Astrocyte (in vitro differentiated cells and primary cell): ENCODE results near the gene CPZ. TPM values are rescaled to one million over a fixed set of nuclear protein-coding genes. Genes with fewer than 3 reads are reported as not detected.

Experiments used
- DNase-seq: peaks from one replicate; pipeline ENCODE4 v3.0.0-alpha.2; 2010; ENCODE audit warnings: low read depth
- FAIRE-seq: peaks from 2 replicates; lab custom pipeline; 2011; peaks lifted over from hg19 to GRCh38; lab: Jason Lieb, UNC
- H2AFZ ChIP-seq: 2 replicates; pipeline ENCODE4 v1.6.0; 2012; ENCODE audit warnings: low read depth, low read length, inconsistent platforms
- H3K27ac ChIP-seq: 2 replicates; pipeline ENCODE4 v1.5.1; 2011; ENCODE audit warnings: low read depth, low read length, inconsistent platforms
- H3K27me3 ChIP-seq: 2 replicates; pipeline ENCODE4 v1.6.0; 2011; ENCODE audit warnings: low read length, inconsistent platforms; ENCODE audit not compliant: insufficient read depth
- H3K36me3 ChIP-seq: 2 replicates; pipeline ENCODE4 v1.5.1; 2011; ENCODE audit warnings: low read length, inconsistent platforms; ENCODE audit not compliant: insufficient read depth
- H3K4me1 ChIP-seq: 2 replicates; pipeline ENCODE4 v1.5.1; 2011; ENCODE audit warnings: low read length, inconsistent platforms; ENCODE audit not compliant: insufficient read depth
- H3K4me2 ChIP-seq: 2 replicates; pipeline ENCODE4 v1.6.0; 2012; ENCODE audit warnings: low read length, inconsistent platforms
- H3K4me3 ChIP-seq: 2 replicates; pipeline ENCODE4 v1.5.1; 2011; ENCODE audit warnings: low read depth, mild to moderate bottlenecking, low read length, inconsistent platforms; ENCODE audit not compliant: insufficient read depth
- H3K79me2 ChIP-seq: 2 replicates; pipeline ENCODE4 v1.6.0; 2012; ENCODE audit warnings: mild to moderate bottlenecking, low read length, inconsistent platforms; ENCODE audit not compliant: insufficient read depth
- H3K9ac ChIP-seq: 2 replicates; pipeline ENCODE4 v1.6.0; 2012; ENCODE audit warnings: mild to moderate bottlenecking, low read length, inconsistent platforms
- H3K9me3 ChIP-seq: 2 replicates; pipeline ENCODE4 v1.5.1; 2012; ENCODE audit warnings: low read depth, mild to moderate bottlenecking, low read length, inconsistent platforms; ENCODE audit not compliant: insufficient read depth
- H4K20me1 ChIP-seq: 2 replicates; pipeline ENCODE4 v1.6.0; 2012; ENCODE audit warnings: low read length, inconsistent platforms; ENCODE audit not compliant: insufficient read depth
- H3K27ac Mint-ChIP-seq: one replicate; pipeline ENCODE4 v1.8.0; 2021; ENCODE audit warnings: mild to moderate bottlenecking, mixed read lengths; ENCODE audit not compliant: unreplicated experiment
- H3K27me3 Mint-ChIP-seq: one replicate; pipeline ENCODE4 v1.8.0; 2021; ENCODE audit warnings: low read depth, mixed read lengths; ENCODE audit not compliant: unreplicated experiment
- H3K36me3 Mint-ChIP-seq: one replicate; pipeline ENCODE4 v1.8.0; 2021; ENCODE audit warnings: low read depth, mixed read lengths; ENCODE audit not compliant: unreplicated experiment
- H3K4me1 Mint-ChIP-seq: one replicate; pipeline ENCODE4 v1.8.0; 2021; ENCODE audit warnings: low read depth, mixed read lengths; ENCODE audit not compliant: unreplicated experiment
- H3K4me3 Mint-ChIP-seq: one replicate; pipeline ENCODE4 v1.8.0; 2021; ENCODE audit warnings: mild to moderate bottlenecking, moderate library complexity, mixed read lengths; ENCODE audit not compliant: unreplicated experiment
- H3K9me3 Mint-ChIP-seq: one replicate; pipeline ENCODE4 v1.8.0; 2021; ENCODE audit warnings: mild to moderate bottlenecking, mixed read lengths; ENCODE audit not compliant: unreplicated experiment
- EZH2 ChIP-seq: IDR thresholded peaks from 2 replicates; pipeline ENCODE4 v1.6.1; 2012; ENCODE audit warnings: mild to moderate bottlenecking, low read length, inconsistent platforms; ENCODE audit not compliant: insufficient read depth
- total RNA-seq: library from RNA; stranded (reverse); gene quantifications from 2 replicates; pipeline ENCODE4 v1.2.1, GENCODE V29; 2021
- TF ChIP-seq, protein P1 (sequence below): IDR thresholded peaks from 2 replicates; pipeline ENCODE4 v1.5.1; 2011; ENCODE audit warnings: low read depth, mild to moderate bottlenecking, inconsistent platforms, low read length, moderate library complexity; ENCODE audit not compliant: insufficient read depth

CPZ gene
- total RNA-seq, 1 donor from 2014 or later: 6.3 TPM

DNA sequence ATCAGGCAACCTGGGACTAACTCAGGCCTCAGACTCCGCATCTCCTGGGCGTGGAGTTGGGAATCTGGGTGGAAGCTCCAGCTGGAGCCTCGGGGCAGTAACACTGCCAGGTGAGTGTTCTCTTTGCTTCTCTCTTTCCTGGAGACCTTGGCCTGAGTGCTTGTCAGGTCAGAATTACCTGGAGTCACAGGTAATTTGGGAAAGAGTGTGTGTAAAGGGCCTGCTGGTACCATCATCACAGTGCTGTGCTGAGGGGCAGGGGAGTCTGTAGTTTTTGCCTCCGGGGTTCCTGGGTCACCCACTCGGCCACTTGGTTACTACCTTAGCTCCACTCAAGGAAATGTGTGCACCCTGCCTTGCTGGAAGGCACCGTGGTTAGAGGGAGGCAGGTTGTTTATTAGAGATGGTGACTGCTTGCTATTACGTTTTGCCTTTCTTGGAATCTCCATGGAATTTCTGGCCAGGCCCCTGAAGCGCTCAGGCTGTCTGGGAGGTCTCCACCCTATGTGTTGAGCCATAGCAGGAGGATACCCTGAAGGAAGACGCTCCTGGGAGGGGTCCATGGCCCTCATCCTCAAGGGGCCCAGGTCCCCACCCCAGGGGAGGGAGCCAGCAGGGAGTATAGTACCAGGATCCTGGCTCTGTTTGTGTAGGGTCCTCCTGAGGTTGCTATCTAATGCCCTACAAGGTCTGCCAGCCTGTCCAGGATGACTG is 9.5 kb upstream of the CPZ start:
- Histone ChIP-seq H3K4me2 (no peak overlapping the region), H3K4me1 (no peaks in the 10 kb centered on the region), H3K27ac (no peak overlapping the region), H3K4me3 (no peak overlapping the region), H3K27me3 (peaks cover 45% of the 10 kb centered on the region), H3K9me3 (no peaks in the 10 kb centered on the region), H3K9ac (no peak overlapping the region), H2AFZ (no peak overlapping the region), H3K79me2 (no peaks in the 10 kb centered on the region), H4K20me1 (no peaks in the 10 kb centered on the region), H3K36me3 (no peaks in the 10 kb centered on the region)
- no peak overlapping the region for H3K27ac Mint-ChIP-seq
- DNase-seq: no peak
- H3K9me3 Mint-ChIP-seq: no peaks in the 10 kb centered on the region
- H3K4me3 Mint-ChIP-seq: no peak overlapping the region
- H3K36me3 Mint-ChIP-seq: no peaks in the 10 kb centered on the region
- H3K27me3 Mint-ChIP-seq: peaks cover 81% of the 10 kb centered on the region
- TF ChIP-seq, protein P1, sequence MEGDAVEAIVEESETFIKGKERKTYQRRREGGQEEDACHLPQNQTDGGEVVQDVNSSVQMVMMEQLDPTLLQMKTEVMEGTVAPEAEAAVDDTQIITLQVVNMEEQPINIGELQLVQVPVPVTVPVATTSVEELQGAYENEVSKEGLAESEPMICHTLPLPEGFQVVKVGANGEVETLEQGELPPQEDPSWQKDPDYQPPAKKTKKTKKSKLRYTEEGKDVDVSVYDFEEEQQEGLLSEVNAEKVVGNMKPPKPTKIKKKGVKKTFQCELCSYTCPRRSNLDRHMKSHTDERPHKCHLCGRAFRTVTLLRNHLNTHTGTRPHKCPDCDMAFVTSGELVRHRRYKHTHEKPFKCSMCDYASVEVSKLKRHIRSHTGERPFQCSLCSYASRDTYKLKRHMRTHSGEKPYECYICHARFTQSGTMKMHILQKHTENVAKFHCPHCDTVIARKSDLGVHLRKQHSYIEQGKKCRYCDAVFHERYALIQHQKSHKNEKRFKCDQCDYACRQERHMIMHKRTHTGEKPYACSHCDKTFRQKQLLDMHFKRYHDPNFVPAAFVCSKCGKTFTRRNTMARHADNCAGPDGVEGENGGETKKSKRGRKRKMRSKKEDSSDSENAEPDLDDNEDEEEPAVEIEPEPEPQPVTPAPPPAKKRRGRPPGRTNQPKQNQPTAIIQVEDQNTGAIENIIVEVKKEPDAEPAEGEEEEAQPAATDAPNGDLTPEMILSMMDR: no peak
- no peak for TF ChIP-seq EZH2
- FAIRE-seq: no peak
- no peaks in the 10 kb centered on the region for H3K4me1 Mint-ChIP-seq

DNA sequence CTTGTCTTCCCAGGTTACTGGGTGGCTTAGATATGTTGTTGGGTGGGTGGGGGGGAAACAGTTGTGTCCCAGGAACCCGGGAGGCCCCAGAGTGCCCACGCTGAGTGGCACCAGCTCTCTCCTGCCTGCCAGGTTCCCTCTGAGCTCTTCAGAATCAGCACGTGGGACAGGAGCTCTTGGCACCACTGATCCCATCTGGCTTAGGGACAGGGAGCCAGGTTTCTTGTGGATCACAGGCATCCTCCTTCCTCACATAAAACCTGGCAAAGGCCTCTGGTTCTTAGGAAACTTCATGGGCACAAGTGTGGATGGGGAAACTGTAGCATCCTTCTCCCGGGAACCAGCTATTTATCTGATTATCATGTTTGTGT is 8.9 kb upstream of the CPZ start:
- no peaks in the 10 kb centered on the region for H3K36me3 Mint-ChIP-seq
- H3K4me1 ChIP-seq: no peaks in the 10 kb centered on the region
- no peak overlapping the region for H3K4me3 Mint-ChIP-seq
- no peaks in the 10 kb centered on the region for H3K9me3 Mint-ChIP-seq
- peaks cover 45% of the 10 kb centered on the region for H3K27me3 ChIP-seq
- FAIRE-seq (no peak), DNase-seq (no peak)
- no peak overlapping the region for H2AFZ ChIP-seq
- H3K4me1 Mint-ChIP-seq: no peaks in the 10 kb centered on the region
- H3K36me3 ChIP-seq: no peaks in the 10 kb centered on the region
- no peaks in the 10 kb centered on the region for H4K20me1 ChIP-seq
- no peak overlapping the region for H3K27ac Mint-ChIP-seq
- H3K4me3 ChIP-seq: no peak overlapping the region
- peaks cover 82% of the 10 kb centered on the region for H3K27me3 Mint-ChIP-seq
- H3K4me2 ChIP-seq: no peak overlapping the region
- no peak overlapping the region for H3K9ac ChIP-seq
- no peaks in the 10 kb centered on the region for H3K9me3 ChIP-seq
- TF ChIP-seq, protein P1: no peak
- no peak for TF ChIP-seq EZH2
- H3K79me2 ChIP-seq: no peaks in the 10 kb centered on the region
- H3K27ac ChIP-seq: no peak overlapping the region

DNA sequence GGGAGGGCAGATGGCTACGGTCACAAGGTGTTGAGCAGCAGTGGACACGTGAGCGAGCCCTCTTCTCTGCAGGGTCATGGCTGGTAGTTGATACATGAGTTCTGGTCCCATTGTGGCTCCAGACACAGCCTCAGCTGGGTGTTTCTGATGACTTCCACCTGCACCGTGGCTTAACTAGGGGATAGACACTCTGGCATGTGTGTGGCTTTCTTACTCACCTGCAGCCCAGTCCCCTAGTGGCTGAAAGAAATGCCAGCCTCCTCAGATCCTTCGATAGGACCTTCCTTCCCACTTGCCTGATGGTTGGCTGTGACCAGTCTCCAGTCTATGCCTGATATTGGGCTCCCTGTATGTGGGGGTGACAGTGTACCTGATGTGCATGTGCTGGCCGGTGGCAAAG is 7.4 kb upstream of the CPZ start:
- H3K4me1 ChIP-seq: peaks cover 2% of the 10 kb centered on the region
- Mint-ChIP-seq H3K4me1 (no peaks in the 10 kb centered on the region), H3K36me3 (no peaks in the 10 kb centered on the region), H3K4me3 (no peak overlapping the region), H3K9me3 (no peaks in the 10 kb centered on the region), H3K27me3 (peaks cover 83% of the 10 kb centered on the region), H3K27ac (no peak overlapping the region)
- H3K9me3 ChIP-seq: no peaks in the 10 kb centered on the region
- peaks cover 3% of the 10 kb centered on the region for H4K20me1 ChIP-seq
- H3K79me2 ChIP-seq: no peaks in the 10 kb centered on the region
- H3K36me3 ChIP-seq: no peaks in the 10 kb centered on the region
- no peak overlapping the region for H3K4me2 ChIP-seq
- no peak overlapping the region for H3K4me3 ChIP-seq
- no peak overlapping the region for H2AFZ ChIP-seq
- FAIRE-seq: no peak
- TF ChIP-seq EZH2: no peak
- TF ChIP-seq, protein P1: no peak
- H3K27me3 ChIP-seq: peaks cover 43% of the 10 kb centered on the region
- no peak overlapping the region for H3K9ac ChIP-seq
- H3K27ac ChIP-seq: no peak overlapping the region
- DNase-seq: no peak
